ENCODE measurements around the gene FHOD1. TPM values are rescaled to one million over a fixed set of nuclear protein-coding genes. Genes with fewer than 3 reads are reported as not detected.

Gene FHOD1
- total RNA-seq, 1 donor from 2014 or later, result 18.8 TPM

- H3K4me3 Mint-ChIP-seq (ENCODE audit: unreplicated experiment), result no peak overlapping the region
- TF ChIP-seq, protein P1, sequence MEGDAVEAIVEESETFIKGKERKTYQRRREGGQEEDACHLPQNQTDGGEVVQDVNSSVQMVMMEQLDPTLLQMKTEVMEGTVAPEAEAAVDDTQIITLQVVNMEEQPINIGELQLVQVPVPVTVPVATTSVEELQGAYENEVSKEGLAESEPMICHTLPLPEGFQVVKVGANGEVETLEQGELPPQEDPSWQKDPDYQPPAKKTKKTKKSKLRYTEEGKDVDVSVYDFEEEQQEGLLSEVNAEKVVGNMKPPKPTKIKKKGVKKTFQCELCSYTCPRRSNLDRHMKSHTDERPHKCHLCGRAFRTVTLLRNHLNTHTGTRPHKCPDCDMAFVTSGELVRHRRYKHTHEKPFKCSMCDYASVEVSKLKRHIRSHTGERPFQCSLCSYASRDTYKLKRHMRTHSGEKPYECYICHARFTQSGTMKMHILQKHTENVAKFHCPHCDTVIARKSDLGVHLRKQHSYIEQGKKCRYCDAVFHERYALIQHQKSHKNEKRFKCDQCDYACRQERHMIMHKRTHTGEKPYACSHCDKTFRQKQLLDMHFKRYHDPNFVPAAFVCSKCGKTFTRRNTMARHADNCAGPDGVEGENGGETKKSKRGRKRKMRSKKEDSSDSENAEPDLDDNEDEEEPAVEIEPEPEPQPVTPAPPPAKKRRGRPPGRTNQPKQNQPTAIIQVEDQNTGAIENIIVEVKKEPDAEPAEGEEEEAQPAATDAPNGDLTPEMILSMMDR (IDR thresholded peaks at IDR 0.05; ENCODE audit: partially characterized antibody, unreplicated experiment), result no peak
- no peaks in the 10 kb centered on the region for H3K4me1 Mint-ChIP-seq (ENCODE audit: low read depth, unreplicated experiment)
- peaks cover 5% of the 10 kb centered on the region for H3K9me3 Mint-ChIP-seq (ENCODE audit: unreplicated experiment)
- peaks cover 11% of the 10 kb centered on the region for H3K27me3 Mint-ChIP-seq (ENCODE audit: unreplicated experiment)
- H3K36me3 Mint-ChIP-seq (ENCODE audit: unreplicated experiment), result peaks cover 8% of the 10 kb centered on the region
- DNase-seq, result no peak
- no peak overlapping the region for H3K27ac Mint-ChIP-seq (ENCODE audit: unreplicated experiment)
These were observed 36.0 kb upstream of the FHOD1 start for GRCh38 chr16:67283039-67283825.

DNA sequence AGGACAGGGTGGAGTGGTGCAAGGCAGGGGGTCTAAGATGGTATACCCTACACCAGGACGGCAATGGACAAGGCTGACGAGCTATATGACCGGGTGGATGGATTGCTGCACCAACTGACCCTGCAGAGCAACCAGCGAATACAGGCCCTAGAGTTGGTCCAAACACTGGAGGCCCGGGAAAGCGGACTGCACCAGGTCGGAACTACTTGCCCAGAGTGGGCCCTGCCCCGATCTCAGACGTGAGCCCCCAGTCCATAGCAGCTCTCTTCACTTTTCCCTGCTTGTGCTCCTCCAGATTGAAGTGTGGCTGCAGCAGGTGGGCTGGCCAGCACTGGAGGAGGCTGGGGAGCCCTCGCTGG lies 35.1 kb upstream of the FHOD1 start:
- no peak overlapping the region for H3K4me3 Mint-ChIP-seq (ENCODE audit: unreplicated experiment)
- H3K9me3 Mint-ChIP-seq (ENCODE audit: unreplicated experiment), result peaks cover 5% of the 10 kb centered on the region
- DNase-seq, result no peak
- TF ChIP-seq, protein P1 (IDR thresholded peaks at IDR 0.05; ENCODE audit: partially characterized antibody, unreplicated experiment), result no peak
- H3K4me1 Mint-ChIP-seq (ENCODE audit: low read depth, unreplicated experiment), result no peaks in the 10 kb centered on the region
- no peak overlapping the region for H3K27ac Mint-ChIP-seq (ENCODE audit: unreplicated experiment)
- peaks cover 8% of the 10 kb centered on the region for H3K36me3 Mint-ChIP-seq (ENCODE audit: unreplicated experiment)
- H3K27me3 Mint-ChIP-seq (ENCODE audit: unreplicated experiment), result peaks cover 11% of the 10 kb centered on the region

DNA sequence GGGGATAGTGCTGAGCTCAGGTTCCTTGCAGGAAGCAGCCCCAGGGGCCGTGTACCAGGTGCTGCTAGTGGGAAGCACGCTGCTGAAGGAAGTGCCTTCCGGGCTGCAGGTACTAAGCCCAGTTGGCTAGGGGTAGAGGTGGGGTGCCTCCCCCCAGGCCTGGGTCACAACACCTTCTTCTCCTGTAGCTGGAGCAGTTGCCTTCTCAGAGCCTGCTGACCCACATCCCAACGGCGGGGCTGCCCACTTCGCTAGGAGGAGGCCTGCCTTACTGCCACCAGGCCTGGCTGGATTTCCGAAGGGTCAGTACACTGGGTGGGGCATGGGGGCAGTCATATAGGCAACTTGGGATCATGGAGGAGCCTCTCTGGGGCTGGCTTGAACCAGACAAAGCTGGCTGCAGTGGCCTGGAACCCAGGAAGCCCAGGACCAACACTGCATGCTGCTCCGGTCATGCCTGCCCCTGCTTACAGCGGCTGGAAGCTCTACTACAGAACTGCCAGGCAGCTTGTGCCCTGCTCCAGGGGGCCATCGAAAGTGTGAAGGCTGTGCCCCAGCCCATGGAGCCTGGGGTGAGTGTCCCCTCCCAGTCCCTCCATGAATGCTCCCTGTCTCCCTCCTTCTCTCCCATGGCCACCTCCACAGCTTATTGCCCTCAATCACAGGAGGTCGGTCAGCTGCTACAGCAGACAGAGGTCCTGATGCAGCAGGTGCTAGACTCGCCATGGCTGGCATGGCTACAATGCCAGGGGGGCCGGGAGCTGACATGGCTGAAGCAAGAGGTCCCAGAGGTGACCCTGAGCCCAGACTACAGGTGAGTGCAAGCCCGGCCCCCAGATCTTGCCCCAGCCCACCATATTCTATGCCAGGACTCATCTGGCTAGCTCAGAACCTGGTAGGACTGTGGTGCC lies 34.5 kb upstream of the FHOD1 start:
- H3K4me1 Mint-ChIP-seq (ENCODE audit: low read depth, unreplicated experiment), result no peaks in the 10 kb centered on the region
- H3K9me3 Mint-ChIP-seq (ENCODE audit: unreplicated experiment), result peaks cover 5% of the 10 kb centered on the region
- H3K27ac Mint-ChIP-seq (ENCODE audit: unreplicated experiment), result no peak overlapping the region
- TF ChIP-seq, protein P1 (IDR thresholded peaks at IDR 0.05; ENCODE audit: partially characterized antibody, unreplicated experiment), result no peak
- no peak overlapping the region for H3K4me3 Mint-ChIP-seq (ENCODE audit: unreplicated experiment)
- H3K36me3 Mint-ChIP-seq (ENCODE audit: unreplicated experiment), result peaks cover 8% of the 10 kb centered on the region
- DNase-seq, result no peak
- peaks cover 11% of the 10 kb centered on the region for H3K27me3 Mint-ChIP-seq (ENCODE audit: unreplicated experiment)

DNA sequence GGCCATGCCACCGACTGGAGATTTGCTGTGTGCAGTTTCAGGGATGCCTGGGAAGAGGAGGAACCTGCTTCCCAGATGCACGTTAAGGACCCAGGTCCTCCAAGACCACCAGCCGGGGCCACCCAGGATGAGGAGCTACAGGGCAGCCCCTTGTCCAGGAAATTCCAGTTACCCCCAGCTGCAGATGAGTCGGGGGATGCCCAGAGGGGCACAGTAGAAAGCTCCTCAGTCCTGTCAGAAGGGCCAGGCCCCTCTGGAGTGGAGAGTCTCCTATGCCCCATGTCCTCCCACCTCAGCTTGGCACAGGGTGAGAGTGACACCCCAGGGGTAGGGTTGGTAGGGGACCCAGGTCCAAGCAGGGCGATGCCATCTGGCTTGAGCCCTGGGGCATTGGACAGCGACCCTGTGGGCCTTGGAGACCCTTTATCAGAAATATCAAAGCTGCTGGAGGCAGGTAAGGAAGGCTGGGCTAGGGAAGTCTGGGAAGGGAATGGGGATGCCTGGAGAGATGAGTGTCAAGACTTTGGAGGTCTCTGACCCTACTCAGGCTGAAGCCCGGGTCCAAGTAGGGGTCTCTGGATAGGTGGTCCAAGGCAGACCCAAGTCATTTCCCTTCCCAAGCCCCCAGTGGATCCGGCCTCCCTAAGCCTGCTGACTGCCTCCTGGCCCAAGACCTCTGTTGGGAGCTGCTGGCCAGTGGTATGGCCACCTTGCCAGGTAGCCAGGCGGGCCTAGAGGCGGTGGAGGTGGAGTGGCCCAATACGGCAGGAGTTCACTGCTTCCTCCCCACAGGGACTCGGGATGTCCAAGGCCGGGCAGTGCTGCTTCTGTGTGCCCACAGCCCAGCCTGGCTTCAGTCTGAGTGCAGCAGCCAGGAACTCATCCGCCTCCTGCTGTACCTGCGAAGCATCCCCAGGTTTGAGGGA lies 33.1 kb upstream of the FHOD1 start:
- no peak for DNase-seq
- Mint-ChIP-seq H3K4me1 (ENCODE audit: low read depth, unreplicated experiment) (no peaks in the 10 kb centered on the region), H3K27ac (ENCODE audit: unreplicated experiment) (no peak overlapping the region), H3K9me3 (ENCODE audit: unreplicated experiment) (peaks cover 10% of the 10 kb centered on the region), H3K27me3 (ENCODE audit: unreplicated experiment) (peaks cover 7% of the 10 kb centered on the region), H3K4me3 (ENCODE audit: unreplicated experiment) (no peak overlapping the region), H3K36me3 (ENCODE audit: unreplicated experiment) (peaks cover 8% of the 10 kb centered on the region)
- TF ChIP-seq, protein P1 (IDR thresholded peaks at IDR 0.05; ENCODE audit: partially characterized antibody, unreplicated experiment), result no peak

Measured in glutamatergic neuron (in vitro differentiated cells).